GM10847 (cell line): ENCODE results near the gene DHPS.
A peak's percentile ranks its signal among the peaks of the same experiment; 100 is the strongest.

Experiments
- POLR2A ChIP-seq: IDR thresholded peaks from 2 replicates; pipeline ENCODE4 v1.6.1; 2011; ENCODE audit not compliant: insufficient read length; ENCODE audit errors: extremely low read depth

DHPS gene

DNA sequence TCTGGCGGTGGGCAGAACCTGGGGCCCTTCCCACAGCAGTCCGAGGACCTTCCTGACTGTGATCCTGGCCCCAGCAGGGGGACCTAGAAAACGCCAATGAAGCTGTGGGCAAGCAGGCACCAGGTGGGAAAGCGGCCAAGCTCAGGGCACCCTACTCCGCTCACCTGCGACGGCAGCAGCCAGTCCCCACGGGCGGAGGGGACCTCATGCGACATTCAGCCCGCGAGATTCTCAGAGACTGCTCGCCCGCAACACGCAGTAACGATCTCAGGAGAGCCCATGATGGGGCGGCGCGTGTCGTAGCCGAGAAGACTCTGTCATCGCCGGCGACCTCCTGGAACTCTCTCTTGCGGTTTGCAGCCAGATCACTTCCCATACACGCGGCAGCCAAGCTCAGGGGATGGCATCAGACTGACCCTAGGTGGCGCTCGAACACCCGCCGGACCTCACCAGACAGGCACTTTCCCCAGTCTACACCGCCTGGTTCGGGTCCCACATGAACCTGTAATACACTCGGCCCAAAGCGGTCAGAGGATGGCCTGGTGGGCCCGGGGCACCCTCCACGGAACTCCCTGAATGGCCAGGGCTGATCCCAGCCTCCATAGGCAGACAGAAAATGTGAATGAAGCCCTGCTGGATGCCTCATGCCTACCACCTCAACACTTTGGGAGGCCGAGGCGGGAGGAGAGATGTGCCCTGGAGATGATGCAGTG is 41.6 kb downstream of the DHPS start:
- peak; percentile 23 for TF ChIP-seq POLR2A

GRCh38 chr19:12638611-12639182 is 43.0 kb downstream of the DHPS start:
- TF ChIP-seq POLR2A = no peak

GRCh38 chr19:12636631-12637030 is 45.0 kb downstream of the DHPS start:
- no peak for TF ChIP-seq POLR2A

- no peak for TF ChIP-seq POLR2A
These were observed 52.5 kb downstream of the DHPS start for GRCh38 chr19:12629215-12629614.

DNA sequence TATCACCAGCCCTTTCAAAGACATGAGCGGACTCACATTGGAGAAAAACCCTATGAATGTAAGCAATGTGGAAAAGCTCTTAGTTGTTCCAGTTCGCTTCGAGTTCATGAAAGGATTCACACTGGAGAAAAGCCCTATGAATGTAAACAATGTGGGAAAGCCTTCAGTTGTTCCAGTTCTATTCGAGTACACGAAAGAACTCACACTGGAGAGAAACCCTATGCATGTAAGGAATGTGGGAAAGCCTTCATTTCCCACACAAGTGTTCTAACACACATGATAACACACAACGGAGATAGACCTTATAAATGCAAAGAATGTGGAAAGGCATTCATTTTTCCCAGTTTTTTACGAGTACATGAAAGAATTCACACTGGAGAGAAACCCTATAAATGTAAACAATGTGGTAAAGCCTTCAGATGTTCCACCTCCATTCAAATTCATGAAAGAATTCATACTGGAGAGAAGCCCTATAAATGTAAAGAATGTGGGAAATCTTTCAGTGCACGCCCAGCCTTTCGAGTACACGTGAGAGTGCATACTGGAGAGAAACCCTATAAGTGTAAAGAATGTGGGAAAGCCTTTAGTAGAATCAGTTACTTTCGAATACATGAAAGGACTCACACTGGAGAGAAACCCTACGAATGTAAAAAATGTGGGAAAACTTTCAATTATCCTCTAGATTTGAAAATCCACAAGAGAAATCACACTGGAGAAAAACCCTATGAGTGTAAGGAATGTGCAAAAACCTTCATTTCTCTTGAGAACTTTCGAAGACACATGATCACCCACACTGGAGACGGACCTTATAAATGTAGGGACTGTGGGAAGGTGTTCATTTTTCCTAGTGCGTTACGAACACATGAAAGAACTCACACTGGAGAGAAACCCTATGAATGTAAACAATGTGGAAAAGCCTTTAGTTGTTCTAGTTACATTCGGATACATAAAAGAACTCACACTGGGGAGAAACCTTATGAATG is 53.3 kb downstream of the DHPS start:
- no peak for TF ChIP-seq POLR2A

DNA sequence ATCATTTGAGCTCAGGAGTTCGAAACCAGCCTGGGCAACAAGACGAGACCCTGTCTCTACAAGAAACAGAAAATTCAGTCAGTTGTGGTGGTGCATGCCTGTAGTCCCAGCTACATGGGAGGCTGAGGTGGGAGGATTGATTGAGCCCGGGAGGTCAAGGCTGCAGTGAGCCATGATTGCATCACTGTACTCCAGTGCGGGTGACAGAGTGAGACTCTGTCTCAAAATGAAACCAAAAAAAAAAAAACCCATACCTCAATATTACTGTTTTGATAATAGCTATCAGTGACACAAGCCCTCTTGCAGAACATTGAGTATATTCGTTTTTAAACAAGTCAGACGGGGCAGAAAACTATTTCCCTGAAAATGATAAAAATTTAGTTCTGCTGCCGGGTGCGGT is 54.7 kb downstream of the DHPS start:
- TF ChIP-seq POLR2A = no peak
